SH-SY5Y (cell line): ENCODE data around the gene ANKHD1.

ENCODE experiments used
- GATA2 ChIP-seq: IDR thresholded peaks from 2 replicates; pipeline ENCODE4 v1.6.1; 2011; ENCODE audit warnings: mild to moderate bottlenecking, low read depth, low read length
- GATA3 ChIP-seq: IDR thresholded peaks from 2 replicates; pipeline ENCODE4 v1.6.1; 2011; ENCODE audit warnings: low read depth, mild to moderate bottlenecking, low read length, moderate library complexity

DNA sequence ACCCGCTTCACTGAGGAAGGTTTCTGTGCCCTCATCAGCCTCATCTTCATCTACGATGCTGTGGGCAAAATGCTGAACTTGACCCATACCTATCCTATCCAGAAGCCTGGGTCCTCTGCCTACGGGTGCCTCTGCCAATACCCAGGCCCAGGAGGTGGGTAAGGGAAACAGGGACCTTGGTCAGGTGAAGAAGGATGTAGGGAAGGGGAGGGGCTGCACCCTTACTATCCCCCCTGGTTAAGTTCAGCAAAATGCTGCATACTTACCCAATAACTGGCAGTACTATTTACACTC, 37.2 kb upstream of the ANKHD1 start:
- TF ChIP-seq GATA3 (no peak), GATA2 (no peak)
